ENCODE measurements around the gene MYL3.

GRCh38 chr3:46878781-46879436, 15.7 kb upstream of the MYL3 start:
- TF ChIP-seq POLR2A (IDR thresholded peaks at IDR 0.05; ENCODE audit: low read length) (no peak), GATA1 (IDR thresholded peaks at IDR 0.05; ENCODE audit: low read depth, low read length) (no peak)

Measured in erythroblast (primary cell).